GM21526 (cell line): ENCODE results near the gene OR51B2.
"Not testable (repeated sequence)": the region's sequence is repeated elsewhere in the genome, so short reads cannot be mapped to it uniquely, and the experiment has no call there.

Experiments
- ATAC-seq: cut with Tn5 transposase; IDR thresholded peaks from one replicate; pipeline ENCODE4 v1.9.1; 2021; ENCODE audit warnings: moderate library complexity; ENCODE audit not compliant: unreplicated experiment, low FRiP score

Gene OR51B2, protein sequence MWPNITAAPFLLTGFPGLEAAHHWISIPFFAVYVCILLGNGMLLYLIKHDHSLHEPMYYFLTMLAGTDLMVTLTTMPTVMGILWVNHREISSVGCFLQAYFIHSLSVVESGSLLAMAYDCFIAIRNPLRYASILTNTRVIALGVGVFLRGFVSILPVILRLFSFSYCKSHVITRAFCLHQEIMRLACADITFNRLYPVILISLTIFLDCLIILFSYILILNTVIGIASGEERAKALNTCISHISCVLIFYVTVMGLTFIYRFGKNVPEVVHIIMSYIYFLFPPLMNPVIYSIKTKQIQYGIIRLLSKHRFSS

GRCh38 chr11:5324197-5324596 lies at the start of gene OR51B2:
Gene OR51B2, minus strand, starts transcription at chr11:5324297. Its CDS starts 0 bp downstream, at chr11:5324297.
- no peak for ATAC-seq

DNA sequence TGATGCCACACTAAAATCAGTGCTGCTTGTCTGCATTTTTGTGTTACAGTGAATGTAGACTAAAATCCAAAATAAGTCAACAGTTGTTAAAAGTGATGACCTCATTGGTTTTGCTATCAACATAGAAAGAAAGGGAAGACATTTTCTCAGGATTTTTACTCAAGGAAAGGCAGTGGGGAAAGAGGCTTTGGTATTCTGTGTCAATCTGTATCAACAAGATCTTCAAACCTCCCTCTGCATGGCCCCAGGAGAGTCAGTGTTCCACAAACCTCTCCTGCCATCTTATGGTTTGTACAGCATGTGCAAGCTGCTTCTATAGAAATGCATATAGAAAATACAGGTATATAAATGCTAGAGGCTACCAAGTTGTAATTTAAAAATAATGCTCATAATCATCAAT lies 45.7 kb upstream of the OR51B2 start:
- no peak for ATAC-seq

DNA sequence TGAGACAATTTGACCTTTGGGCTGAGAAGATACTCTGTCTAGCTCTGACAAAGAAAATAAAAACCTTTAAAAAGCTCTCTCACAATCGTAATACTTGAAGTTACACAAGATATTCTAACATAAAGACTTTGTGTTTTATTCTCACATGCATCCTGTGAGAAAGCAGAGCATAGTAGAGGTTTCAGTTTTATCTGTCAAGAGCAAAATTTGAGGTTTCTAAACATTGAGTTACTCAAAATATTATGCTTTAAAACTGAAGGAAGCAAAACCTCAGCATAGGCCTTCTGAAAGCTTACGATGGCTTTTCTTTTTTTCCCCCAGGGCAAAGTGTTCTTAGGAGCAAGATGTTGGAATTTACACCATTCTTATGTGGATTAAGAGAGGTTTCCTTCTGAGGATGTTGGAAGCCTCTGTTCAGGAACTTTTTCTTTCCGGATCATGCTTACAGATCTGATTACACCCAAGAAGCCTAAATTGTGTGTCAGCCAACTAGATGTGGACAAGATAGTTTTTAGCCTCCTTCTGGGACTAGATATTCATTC lies 44.5 kb upstream of the OR51B2 start:
- ATAC-seq, result no peak

DNA sequence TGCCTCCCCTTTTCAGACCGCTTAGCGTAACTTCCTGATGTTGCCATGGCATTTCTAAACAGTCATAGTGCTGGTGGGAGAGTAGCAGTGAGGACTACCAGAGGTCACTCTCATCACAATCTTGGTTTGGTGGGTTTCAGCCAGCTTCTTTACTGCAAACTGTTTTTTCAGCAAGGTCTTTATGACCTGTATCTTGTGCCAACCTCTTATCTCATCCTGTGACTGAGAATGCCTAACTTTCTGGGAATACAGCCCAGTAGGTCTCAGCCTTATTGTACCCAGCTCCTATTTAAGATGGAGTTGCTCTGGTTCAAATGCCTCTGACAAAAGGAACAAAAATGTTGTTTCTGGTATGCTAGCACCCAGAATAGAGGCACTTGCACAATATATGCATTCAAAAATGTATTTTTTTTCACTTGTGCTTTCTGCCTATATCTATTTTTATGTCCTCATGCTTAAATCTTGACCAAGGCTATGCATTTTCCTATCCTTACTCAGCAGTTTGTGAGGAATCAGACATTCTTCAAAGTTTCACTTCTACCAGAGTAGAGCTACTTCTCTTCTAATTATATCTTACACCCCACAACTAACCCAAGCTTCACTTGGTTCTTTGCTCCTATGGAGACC lies 43.5 kb upstream of the OR51B2 start:
- ATAC-seq, result no peak

- no peak for ATAC-seq
Measured at GRCh38 chr11:5366856-5367255, 42.8 kb upstream of the OR51B2 start.

DNA sequence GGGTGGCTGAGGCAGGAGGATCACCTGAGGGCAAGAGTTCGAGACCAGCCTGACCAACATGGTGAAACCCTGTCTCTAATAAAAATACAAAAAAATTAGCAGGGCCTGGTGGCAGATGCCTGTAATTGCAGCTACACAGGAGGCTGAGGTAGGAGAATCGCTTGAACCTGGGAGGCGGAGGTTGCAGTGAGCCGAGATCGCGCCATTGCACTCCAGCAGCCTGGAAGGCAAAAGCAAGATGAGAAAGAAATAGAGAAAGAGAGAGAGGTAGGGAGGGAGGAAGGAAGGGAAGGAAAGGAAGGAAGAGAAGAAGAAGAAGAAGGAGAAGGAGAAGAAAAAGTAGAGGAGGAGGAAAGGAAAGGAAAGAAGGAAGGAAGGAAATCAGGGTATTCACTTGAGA lies 42.3 kb upstream of the OR51B2 start:
- ATAC-seq, result not testable (repeated sequence)

GRCh38 chr11:5364214-5364613 lies 40.1 kb upstream of the OR51B2 start:
- no peak for ATAC-seq

- no peak for ATAC-seq
Measured at GRCh38 chr11:5363679-5364078, 39.6 kb upstream of the OR51B2 start.

GRCh38 chr11:5362017-5362625 lies 38.0 kb upstream of the OR51B2 start:
- no peak for ATAC-seq

- ATAC-seq, result not testable (repeated sequence)
Measured at GRCh38 chr11:5356031-5356430, 31.9 kb upstream of the OR51B2 start.

DNA sequence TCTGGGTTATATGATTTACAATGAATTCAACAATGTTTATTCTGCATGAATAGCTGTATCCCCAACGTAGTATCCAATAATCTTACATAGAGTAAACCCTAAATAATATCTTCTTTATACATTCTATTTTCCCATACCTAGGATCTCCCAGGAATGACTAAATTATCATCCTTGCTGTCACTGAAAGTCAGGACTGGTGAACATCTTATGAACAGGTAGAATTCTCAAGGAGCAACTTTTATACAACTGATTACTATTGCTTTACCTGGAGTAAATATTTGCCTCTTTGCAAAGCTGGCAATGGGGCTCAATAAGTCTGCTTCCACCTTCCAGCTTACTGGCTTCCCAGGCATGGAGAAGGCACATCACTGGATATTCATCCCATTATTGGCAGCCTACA lies 27.1 kb upstream of the OR51B2 start, which contains the start of gene OR51B6:
Gene OR51B6, plus strand, starts transcription at position 301 of the 400 bp plus-strand sequence. Its CDS starts 0 bp downstream, at position 301.
- ATAC-seq, result no peak

DNA sequence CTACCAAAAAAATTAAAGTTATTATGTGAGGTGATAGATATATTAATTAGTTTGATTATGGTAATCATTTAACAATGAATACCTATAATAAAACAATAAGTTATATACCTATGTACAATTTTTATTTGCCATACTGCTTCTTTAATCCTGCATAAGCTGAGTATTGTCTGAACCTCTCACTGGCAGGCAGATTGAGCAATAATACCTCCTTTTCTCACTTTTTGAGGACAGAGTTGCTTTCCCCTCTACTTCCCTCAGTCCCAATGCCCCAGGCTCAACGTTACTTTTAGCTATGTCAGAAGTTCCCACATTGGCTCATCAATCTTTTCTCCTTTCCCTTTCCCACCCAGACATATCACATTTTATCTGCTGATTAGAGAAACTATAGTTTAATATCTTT lies 25.5 kb upstream of the OR51B2 start:
- no peak for ATAC-seq

- ATAC-seq, result no peak
Measured at GRCh38 chr11:5348551-5349194, 24.6 kb upstream of the OR51B2 start.

DNA sequence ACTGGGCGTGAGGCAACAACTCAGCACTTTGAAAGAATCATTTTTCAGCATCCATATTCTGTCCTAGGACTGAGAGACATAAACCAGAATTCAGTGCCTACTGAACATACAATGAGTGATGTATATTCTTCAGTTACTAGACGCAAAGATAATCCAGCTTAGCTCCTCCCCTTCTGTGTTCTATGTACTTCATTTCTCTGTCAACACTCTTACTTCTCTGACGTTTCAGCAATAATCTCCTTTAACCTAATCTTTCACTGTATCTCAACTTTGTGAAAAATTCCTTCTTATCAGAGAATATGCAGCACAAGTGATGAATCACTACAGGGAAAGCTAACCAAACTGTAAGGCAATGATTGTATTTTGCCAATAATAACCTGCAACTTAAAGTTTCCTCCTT lies 21.7 kb upstream of the OR51B2 start:
- no peak for ATAC-seq

- ATAC-seq, result no peak
Measured at GRCh38 chr11:5343474-5344335, 19.6 kb upstream of the OR51B2 start, which contains the start of gene OR51B5. Gene OR51B5, minus strand, starts transcription at chr11:5343524. Its CDS starts 0 bp downstream, at chr11:5343524.

- ATAC-seq, result no peak
Measured at GRCh38 chr11:5339771-5340322, 15.8 kb upstream of the OR51B2 start.

DNA sequence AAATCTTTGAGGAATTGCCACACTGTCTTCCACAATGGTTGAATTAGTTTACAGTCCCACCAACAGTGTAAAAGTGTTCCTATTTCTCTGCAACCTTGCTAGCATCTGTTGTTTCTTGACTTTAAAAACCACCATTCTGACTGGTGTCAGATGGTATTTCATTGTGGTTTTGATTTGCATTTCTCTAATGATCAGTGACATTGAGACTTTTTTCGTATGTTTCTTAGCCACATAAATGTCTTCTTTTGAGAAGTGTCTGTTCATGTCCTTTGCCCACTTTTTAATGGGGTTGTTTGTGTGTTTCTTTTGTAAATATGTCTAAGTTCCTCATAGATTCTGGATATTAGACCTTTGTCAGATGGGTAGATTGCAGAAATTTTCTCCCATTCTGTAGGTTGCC lies 13.2 kb upstream of the OR51B2 start:
- not testable (repeated sequence) for ATAC-seq

GRCh38 chr11:5336331-5336730 lies 12.2 kb upstream of the OR51B2 start:
- ATAC-seq, result no peak

- no peak for ATAC-seq
Measured at GRCh38 chr11:5335170-5335569, 11.1 kb upstream of the OR51B2 start.

DNA sequence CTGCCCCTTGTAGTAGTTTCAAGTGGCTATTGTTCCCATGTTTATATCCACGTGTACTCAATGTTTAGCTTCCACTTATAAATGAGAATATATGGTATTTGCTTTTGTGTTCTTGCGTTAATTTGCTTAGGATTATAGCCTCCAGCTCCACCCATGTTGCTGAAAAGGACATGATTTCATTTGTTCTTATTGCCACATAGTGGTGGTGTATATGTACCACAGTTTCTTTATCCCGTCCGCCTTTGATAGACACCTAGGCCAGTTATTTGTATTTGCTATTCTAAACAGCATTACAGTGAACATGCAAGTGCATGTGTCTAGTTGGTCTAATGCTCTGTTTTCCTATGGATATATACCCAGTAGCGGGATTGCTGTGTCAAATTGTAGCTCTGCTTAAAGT lies 6.8 kb downstream of the OR51B2 start:
- ATAC-seq, result no peak
